ENCODE measurements around the gene ANKFN1. TPM values are rescaled to one million over a fixed set of nuclear protein-coding genes. Genes with fewer than 3 reads are reported as not detected.

Gene ANKFN1
- total and polyA plus RNA-seq, 10 of the 15 experiments (the other 5 are each of a cell fraction or from before 2014, with no cell fraction given) = 0.19 TPM; not detected in 9

GRCh38 chr17:56157845-56158244 is 4.6 kb downstream of the ANKFN1 start:
- FAIRE-seq (no peak), ATAC-seq (no peak), DNase-seq (ENCODE audit: low read depth, low spot score) (no peak)
- no peak overlapping the region for H2AFZ ChIP-seq (ENCODE audit: control insufficient read depth, low read depth, low read length)
- no peak overlapping the region for H3K4me3 ChIP-seq
- no peak for TF ChIP-seq MYB (IDR thresholded peaks at IDR 0.05; ENCODE audit: borderline replicate concordance, low read depth, low read length)
- no peak for TF ChIP-seq TAF1 (IDR thresholded peaks at IDR 0.05; ENCODE audit: borderline replicate concordance, low read depth, low read length)
- no peak for TF ChIP-seq E2F8 (IDR thresholded peaks at IDR 0.05; ENCODE audit: low read depth, partially characterized antibody)
- no peak for TF ChIP-seq CHD4 (IDR thresholded peaks at IDR 0.05)
- no peak for TF ChIP-seq TCF12 (IDR thresholded peaks at IDR 0.05; ENCODE audit: low read depth, low read length)
- no peak for TF ChIP-seq SUPT20H (IDR thresholded peaks at IDR 0.05; ENCODE audit: borderline replicate concordance, control insufficient read depth, low read depth, low read length)
- POLR2A ChIA-PET = no interaction called here
- no peak overlapping the region for H3K4me2 ChIP-seq (ENCODE audit: control insufficient read depth, insufficient read depth)
- H3K4me1 ChIP-seq (ENCODE audit: control insufficient read depth, insufficient read depth, low read length) = no peaks in the 10 kb centered on the region
- CTCF ChIA-PET = no interaction called here
- 39% methylated on average over 4 of the region's 4 CpGs for WGBS (ENCODE audit: insufficient coverage, insufficient replicate concordance, low lambda C conversion rate, missing lambda C conversion rate)
- no peaks in the 10 kb centered on the region for H4K20me1 ChIP-seq (ENCODE audit: control insufficient read depth, insufficient read depth)
- SMC1A ChIA-PET (ENCODE audit: uncharacterized antibody, unreplicated experiment) = no interaction called here
- H3K9ac ChIP-seq (ENCODE audit: control insufficient read depth, insufficient read depth, low read length) = no peak overlapping the region
- no peaks in the 10 kb centered on the region for H3K79me2 ChIP-seq (ENCODE audit: control insufficient read depth, insufficient read depth, low read length)
- RAD21 ChIA-PET (ENCODE audit: unreplicated experiment) = no interaction called here
- no peaks in the 10 kb centered on the region for H3K9me3 ChIP-seq (replicated peaks; ENCODE audit: control insufficient read depth, insufficient read depth, low read length)
- intact Hi-C loops (cut with micrococcal nuclease; ENCODE audit: unreplicated experiment) (no loop called here), in situ Hi-C loops (cut with MboI) (no loop called here)
- no TSS peak for BruUV-seq (replicated peaks)
- H3K27ac ChIP-seq (ENCODE audit: control insufficient read depth, insufficient read depth) = no peak overlapping the region
- H3K36me3 ChIP-seq (ENCODE audit: control insufficient read depth in 2 of 2, insufficient read depth in 2 of 2, low read length in 1 of 2) = no peaks in the 10 kb centered on the region
- no peaks in the 10 kb centered on the region for H3K27me3 ChIP-seq (replicated peaks in 1 of 2; ENCODE audit: control insufficient read depth in 2 of 2, insufficient read depth in 2 of 2, low read length in 1 of 2)
